GM20000 (cell line): ENCODE results near the gene SOX15.
A peak's percentile ranks its signal among the peaks of the same experiment; 100 is the strongest.

Experiments
- DNase-seq: peaks from one replicate; pipeline ENCODE4 v3.0.0; 2012; ENCODE audit warnings: low spot score
- TF ChIP-seq, protein P1 (sequence below): IDR thresholded peaks from 2 replicates; pipeline ENCODE4 v1.5.1; 2012; ENCODE audit warnings: mild to moderate bottlenecking, control low read depth; ENCODE audit errors: extremely low read depth, missing control alignments

SOX15 gene

GRCh38 chr17:7593296-7593695, 3.4 kb upstream of the SOX15 start:
- no peak for DNase-seq
- TF ChIP-seq, protein P1, sequence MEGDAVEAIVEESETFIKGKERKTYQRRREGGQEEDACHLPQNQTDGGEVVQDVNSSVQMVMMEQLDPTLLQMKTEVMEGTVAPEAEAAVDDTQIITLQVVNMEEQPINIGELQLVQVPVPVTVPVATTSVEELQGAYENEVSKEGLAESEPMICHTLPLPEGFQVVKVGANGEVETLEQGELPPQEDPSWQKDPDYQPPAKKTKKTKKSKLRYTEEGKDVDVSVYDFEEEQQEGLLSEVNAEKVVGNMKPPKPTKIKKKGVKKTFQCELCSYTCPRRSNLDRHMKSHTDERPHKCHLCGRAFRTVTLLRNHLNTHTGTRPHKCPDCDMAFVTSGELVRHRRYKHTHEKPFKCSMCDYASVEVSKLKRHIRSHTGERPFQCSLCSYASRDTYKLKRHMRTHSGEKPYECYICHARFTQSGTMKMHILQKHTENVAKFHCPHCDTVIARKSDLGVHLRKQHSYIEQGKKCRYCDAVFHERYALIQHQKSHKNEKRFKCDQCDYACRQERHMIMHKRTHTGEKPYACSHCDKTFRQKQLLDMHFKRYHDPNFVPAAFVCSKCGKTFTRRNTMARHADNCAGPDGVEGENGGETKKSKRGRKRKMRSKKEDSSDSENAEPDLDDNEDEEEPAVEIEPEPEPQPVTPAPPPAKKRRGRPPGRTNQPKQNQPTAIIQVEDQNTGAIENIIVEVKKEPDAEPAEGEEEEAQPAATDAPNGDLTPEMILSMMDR: no peak

DNA sequence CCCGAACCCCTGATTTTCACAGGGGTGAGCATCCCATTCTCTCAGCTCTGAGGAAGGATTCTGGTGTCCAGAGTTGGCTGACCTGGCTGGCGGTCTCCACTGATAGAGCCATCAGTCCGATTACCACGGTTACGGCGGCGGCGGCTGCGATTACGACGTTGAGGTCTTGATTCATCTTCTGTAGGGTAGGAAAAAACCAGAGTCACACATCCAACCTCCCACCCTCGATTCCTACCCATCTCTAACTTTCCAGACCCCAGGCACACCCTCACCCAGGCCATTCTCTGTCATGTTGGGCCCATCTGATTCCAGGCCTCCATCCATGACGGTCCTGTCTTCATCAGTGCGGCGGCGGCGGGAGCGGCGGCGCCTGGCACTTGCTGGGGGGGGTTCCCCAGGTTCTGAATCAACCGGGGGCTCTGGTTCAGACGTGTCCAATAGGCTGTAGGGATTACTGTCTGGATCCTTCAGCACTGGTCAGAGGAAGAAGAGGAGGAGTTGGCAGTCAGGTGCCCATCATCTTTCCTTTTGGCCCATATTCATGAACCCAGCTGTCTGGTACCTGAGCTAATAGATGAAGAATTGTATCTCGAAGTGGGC, 2.6 kb upstream of the SOX15 start:
- TF ChIP-seq, protein P1: no peak
- no peak for DNase-seq

- TF ChIP-seq, protein P1: no peak
- DNase-seq: no peak
Observed at GRCh38 chr17:7591596-7591995, 1.7 kb upstream of the SOX15 start.

GRCh38 chr17:7590743-7591142, 849 bp upstream of the SOX15 start:
- no peak for DNase-seq
- TF ChIP-seq, protein P1: no peak

DNA sequence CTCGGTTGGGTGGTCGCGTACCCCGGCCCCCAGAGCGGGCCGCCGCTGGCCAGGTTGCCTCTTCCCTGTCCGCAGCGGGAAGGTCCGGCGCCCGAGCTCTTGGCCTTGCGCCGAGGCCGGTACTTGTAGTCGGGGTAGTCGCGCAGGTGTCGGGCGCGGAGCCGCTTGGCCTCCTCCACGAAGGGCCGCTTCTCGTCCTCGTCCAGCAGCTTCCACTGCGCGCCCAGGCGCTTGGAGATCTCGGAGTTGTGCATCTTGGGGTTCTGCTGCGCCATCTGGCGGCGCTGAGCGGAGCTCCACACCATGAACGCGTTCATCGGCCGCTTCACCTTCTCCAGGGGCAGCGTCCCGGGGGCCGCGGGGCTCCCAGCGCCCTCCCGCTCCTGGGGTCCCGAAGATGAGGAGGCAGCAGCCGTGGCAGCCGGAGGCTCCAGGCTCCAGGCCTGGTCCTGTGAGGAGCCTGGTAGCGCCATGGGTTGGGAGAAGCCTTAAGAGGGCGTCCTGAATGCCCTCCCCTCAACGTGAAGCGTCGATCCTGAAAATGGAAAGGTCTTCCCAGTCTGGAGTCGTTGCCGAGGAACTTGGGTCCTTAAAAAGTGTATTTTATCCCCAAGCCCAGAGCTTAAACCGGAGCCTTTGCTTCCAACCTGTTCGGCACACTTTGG, 558 bp downstream of the SOX15 start:
- TF ChIP-seq, protein P1: peak; percentile 83
- peak; percentile 90 for DNase-seq

DNA sequence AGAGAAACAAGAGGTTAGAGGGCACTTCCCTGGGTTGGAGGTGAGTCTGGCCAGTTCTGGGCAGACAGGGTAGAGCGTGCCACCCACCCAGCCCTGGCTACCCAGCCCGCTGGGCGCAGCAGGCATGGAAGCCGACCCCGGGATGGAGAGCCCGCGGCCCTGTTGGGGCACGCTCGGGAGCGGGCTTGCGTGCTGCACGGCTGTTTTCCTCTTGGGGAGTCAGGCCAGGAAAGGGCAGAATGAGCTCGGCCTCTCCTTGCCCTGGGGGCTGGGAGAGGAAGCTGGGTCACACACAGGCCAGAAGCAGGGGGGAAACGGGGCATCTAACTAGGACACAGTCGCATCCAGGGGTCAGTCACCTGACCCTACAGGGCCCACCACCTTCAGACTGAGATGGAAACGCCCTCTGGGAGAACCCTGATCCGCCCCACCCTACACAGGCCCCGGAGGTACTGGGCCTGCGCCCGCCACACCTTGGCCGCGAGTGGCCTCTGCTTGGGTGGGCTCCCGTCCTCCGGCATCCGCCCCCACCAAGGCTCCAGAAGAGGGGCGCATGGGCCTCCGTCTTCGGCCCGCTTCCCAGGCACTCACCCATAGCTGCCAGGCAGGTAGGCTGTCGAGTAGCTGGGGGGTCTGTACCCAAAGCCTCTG, 1.2 kb downstream of the SOX15 start:
- TF ChIP-seq, protein P1: no peak
- DNase-seq: peak; percentile 41

DNA sequence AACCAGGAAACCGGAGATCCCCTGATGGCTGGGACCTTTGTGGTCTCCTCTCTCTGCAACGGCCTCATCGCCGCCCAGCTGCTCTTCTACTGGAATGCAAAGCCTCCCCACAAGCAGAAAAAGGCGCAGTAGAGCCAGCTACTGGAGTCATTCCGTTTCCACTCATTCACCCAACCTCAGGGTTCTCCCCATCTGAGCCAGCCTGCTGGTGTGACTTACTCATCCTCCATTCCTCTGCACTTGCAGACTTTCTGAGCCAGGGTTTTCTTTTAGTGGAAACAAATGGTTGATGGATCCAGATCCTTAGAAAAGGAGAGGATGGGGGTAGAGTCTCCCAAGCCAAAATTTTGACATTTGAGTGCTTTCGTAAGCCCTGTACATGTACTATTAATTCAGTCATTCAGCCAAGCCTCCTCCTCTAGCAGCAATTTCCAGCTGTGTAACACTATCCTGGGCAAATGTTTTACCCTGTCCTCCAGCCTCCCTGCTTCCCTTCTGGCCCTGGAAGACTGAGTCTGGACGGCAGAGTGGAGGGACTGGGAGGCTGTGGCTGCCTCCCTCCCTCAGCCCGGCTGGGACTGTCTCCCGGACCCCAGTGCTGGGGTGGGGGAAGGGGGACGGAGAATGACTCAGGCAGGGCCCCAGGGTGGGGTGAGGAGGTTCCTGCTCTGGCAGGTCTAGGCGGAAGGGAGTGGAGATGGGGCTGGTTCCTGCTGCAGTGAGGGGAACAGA, 2.3 kb downstream of the SOX15 start:
- TF ChIP-seq, protein P1: no peak
- no peak for DNase-seq
